GM12801 (cell line): ENCODE data around the gene RAB15.

Experiments
- TF ChIP-seq, protein P1 (sequence below): IDR thresholded peaks from one replicate; pipeline ENCODE4 v1.5.1; 2011; ENCODE audit warnings: control low read depth; ENCODE audit not compliant: insufficient read length; ENCODE audit errors: extremely low read depth

Gene RAB15

GRCh38 chr14:65007202-65007601 is 35.1 kb upstream of the RAB15 start:
- TF ChIP-seq, protein P1, sequence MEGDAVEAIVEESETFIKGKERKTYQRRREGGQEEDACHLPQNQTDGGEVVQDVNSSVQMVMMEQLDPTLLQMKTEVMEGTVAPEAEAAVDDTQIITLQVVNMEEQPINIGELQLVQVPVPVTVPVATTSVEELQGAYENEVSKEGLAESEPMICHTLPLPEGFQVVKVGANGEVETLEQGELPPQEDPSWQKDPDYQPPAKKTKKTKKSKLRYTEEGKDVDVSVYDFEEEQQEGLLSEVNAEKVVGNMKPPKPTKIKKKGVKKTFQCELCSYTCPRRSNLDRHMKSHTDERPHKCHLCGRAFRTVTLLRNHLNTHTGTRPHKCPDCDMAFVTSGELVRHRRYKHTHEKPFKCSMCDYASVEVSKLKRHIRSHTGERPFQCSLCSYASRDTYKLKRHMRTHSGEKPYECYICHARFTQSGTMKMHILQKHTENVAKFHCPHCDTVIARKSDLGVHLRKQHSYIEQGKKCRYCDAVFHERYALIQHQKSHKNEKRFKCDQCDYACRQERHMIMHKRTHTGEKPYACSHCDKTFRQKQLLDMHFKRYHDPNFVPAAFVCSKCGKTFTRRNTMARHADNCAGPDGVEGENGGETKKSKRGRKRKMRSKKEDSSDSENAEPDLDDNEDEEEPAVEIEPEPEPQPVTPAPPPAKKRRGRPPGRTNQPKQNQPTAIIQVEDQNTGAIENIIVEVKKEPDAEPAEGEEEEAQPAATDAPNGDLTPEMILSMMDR: no peak

DNA sequence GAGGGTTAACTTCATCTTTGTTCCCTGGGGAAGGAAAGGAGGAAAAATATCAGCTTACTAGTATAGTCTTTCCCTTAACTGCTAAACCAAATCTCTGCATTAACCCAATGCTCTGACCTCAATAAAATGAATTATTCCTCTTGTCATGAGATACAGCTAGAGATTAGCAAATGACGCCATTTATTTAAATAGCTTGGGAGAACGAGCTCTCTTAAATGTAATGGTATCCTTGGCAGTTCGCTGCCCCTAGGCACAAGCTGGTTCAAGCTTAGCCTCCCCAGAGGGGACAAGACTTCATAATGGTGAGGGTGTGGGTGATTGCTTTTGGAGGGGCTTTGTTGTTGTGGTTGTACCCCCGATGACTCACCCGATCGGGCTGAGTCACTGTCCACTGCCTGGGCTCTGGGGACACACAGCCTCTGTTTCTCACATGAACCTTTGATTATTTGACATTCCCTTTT is 34.2 kb upstream of the RAB15 start:
- TF ChIP-seq, protein P1: no peak

GRCh38 chr14:65003394-65003793 is 31.3 kb upstream of the RAB15 start:
- TF ChIP-seq, protein P1: no peak

- TF ChIP-seq, protein P1: no peak
Observed at GRCh38 chr14:65002586-65003210, 30.6 kb upstream of the RAB15 start.

DNA sequence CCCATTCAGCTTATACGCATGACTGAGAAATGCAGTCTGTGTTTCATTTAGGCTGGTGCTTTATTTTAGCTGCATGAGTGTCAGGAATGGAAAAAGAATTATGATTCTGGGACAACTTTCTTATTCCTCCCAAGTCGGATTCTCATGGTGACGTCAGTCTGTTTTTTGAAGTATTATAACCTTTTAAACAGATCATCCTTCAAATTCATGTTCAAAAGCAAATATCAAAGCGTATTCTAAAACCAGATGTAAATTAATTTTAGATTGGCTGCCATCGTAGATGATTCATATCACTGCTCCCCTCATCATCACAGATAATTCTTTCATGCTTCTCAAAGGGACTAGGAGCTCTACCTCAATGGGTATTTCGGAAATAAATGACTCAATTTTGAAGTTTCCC is 29.6 kb upstream of the RAB15 start:
- TF ChIP-seq, protein P1: no peak

GRCh38 chr14:65000898-65001591 is 28.9 kb upstream of the RAB15 start:
- TF ChIP-seq, protein P1: no peak

- TF ChIP-seq, protein P1: no peak
Observed at GRCh38 chr14:64998455-64998931, 26.4 kb upstream of the RAB15 start.
